SK-N-MC (cell line): Measurements from ENCODE around the gene FAM9C.
"Not testable (repeated sequence)": the region's sequence is repeated elsewhere in the genome, so short reads cannot be mapped to it uniquely, and the experiment has no call there.

ENCODE experiments used
- DNase-seq: peaks from one replicate; pipeline ENCODE4 v3.0.0-alpha.2; 2011; ENCODE audit warnings: low read depth, low spot score
- H3K27ac ChIP-seq: fragments of 200-600 bp; sonication (generic); 2 replicates; pipeline ENCODE4 v1.5.1; 2016; ENCODE audit warnings: mixed run types
- H3K36me3 ChIP-seq: fragments of 200-600 bp; sonication (generic); 2 replicates; pipeline ENCODE4 v1.6.1; 2017; ENCODE audit warnings: antibody characterized with exemption, low read length, mixed read lengths; ENCODE audit not compliant: insufficient read depth
- H3K4me3 ChIP-seq: fragments of 200-600 bp; sonication (generic); 2 replicates; pipeline ENCODE4 v1.5.1; 2016
- H3K9ac ChIP-seq: fragments of 200-600 bp; sonication (generic); 2 replicates; pipeline ENCODE4 v1.8.0; 2017; ENCODE audit warnings: mixed run types, mixed read lengths; ENCODE audit not compliant: insufficient read length
- H3K9me3 ChIP-seq: fragments of 200-600 bp; sonication (generic); 2 replicates; pipeline ENCODE4 v1.6.1; 2017; ENCODE audit warnings: low read depth, mild to moderate bottlenecking, antibody characterized with exemption, low read length, moderate library complexity, mixed read lengths
- EZH2 ChIP-seq: fragments of 200-600 bp; sonication (generic); IDR thresholded peaks from one replicate; pipeline ENCODE4 v1.6.1; 2017; ENCODE audit warnings: antibody characterized with exemption
- FOXP2 ChIP-seq: optimal IDR thresholded peaks from 2 replicates; pipeline ENCODE3; 2011; ENCODE audit warnings: mild to moderate bottlenecking, moderate library complexity; ENCODE audit not compliant: insufficient read depth; ENCODE audit errors: extremely low read length, control extremely low read depth
- POLR2AphosphoS5 ChIP-seq: IDR thresholded peaks from 2 replicates; pipeline ENCODE4 v1.6.1; 2012; ENCODE audit warnings: mild to moderate bottlenecking, low read depth, low read length, borderline replicate concordance

The FAM9C gene

GRCh38 chrX:13044441-13044840 lies at the start of gene FAM9C:
TSS of gene FAM9C (minus strand) at chrX:13044620. CDS start at chrX:13043789, 831 bp downstream.
- DNase-seq: no peak
- no peaks in the 10 kb centered on the region for H3K9me3 ChIP-seq
- H3K4me3 ChIP-seq: no peak within 1 kb of the TSS
- TF ChIP-seq FOXP2 (no peak), EZH2 (no peak), POLR2AphosphoS5 (no peak)
- H3K9ac ChIP-seq: no peak within 1 kb of the TSS
- H3K36me3 ChIP-seq: no peaks in the 10 kb centered on the region
- H3K27ac ChIP-seq: no peak within 1 kb of the TSS

GRCh38 chrX:13093529-13094140 lies 49.2 kb upstream of the FAM9C start:
- TF ChIP-seq POLR2AphosphoS5 (no peak), EZH2 (no peak), FOXP2 (no peak)
- Histone ChIP-seq H3K36me3 (no peaks in the 10 kb centered on the region), H3K27ac (no peak overlapping the region), H3K9ac (no peak overlapping the region), H3K9me3 (no peaks in the 10 kb centered on the region), H3K4me3 (no peak overlapping the region)
- no peak for DNase-seq

GRCh38 chrX:13092455-13092941 lies 48.1 kb upstream of the FAM9C start:
- no peak overlapping the region for H3K9ac ChIP-seq
- H3K36me3 ChIP-seq: no peaks in the 10 kb centered on the region
- H3K4me3 ChIP-seq: no peak overlapping the region
- no peaks in the 10 kb centered on the region for H3K9me3 ChIP-seq
- no peak for DNase-seq
- no peak for TF ChIP-seq POLR2AphosphoS5
- no peak for TF ChIP-seq EZH2
- no peak for TF ChIP-seq FOXP2
- H3K27ac ChIP-seq: no peak overlapping the region

GRCh38 chrX:13091111-13091765 lies 46.8 kb upstream of the FAM9C start:
- TF ChIP-seq EZH2 (no peak), POLR2AphosphoS5 (no peak), FOXP2 (no peak)
- no peak overlapping the region for H3K27ac ChIP-seq
- no peak overlapping the region for H3K9ac ChIP-seq
- H3K36me3 ChIP-seq: no peaks in the 10 kb centered on the region
- H3K4me3 ChIP-seq: no peak overlapping the region
- DNase-seq: no peak
- H3K9me3 ChIP-seq: no peaks in the 10 kb centered on the region

GRCh38 chrX:13090339-13091110 lies 46.1 kb upstream of the FAM9C start:
- TF ChIP-seq FOXP2 (no peak), POLR2AphosphoS5 (no peak), EZH2 (no peak)
- no peak overlapping the region for H3K9ac ChIP-seq
- H3K27ac ChIP-seq: no peak overlapping the region
- H3K4me3 ChIP-seq: no peak overlapping the region
- no peak for DNase-seq
- no peaks in the 10 kb centered on the region for H3K9me3 ChIP-seq
- no peaks in the 10 kb centered on the region for H3K36me3 ChIP-seq

- Histone ChIP-seq H3K36me3 (no peaks in the 10 kb centered on the region), H3K27ac (no peak overlapping the region), H3K9ac (no peak overlapping the region), H3K4me3 (no peak overlapping the region), H3K9me3 (no peaks in the 10 kb centered on the region)
- TF ChIP-seq EZH2 (no peak), FOXP2 (no peak), POLR2AphosphoS5 (no peak)
- DNase-seq: no peak
Observed at GRCh38 chrX:13090027-13090338, 45.6 kb upstream of the FAM9C start.

- H3K4me3 ChIP-seq: no peak overlapping the region
- no peak overlapping the region for H3K27ac ChIP-seq
- H3K9me3 ChIP-seq: no peaks in the 10 kb centered on the region
- H3K36me3 ChIP-seq: no peaks in the 10 kb centered on the region
- DNase-seq: no peak
- H3K9ac ChIP-seq: no peak overlapping the region
- TF ChIP-seq POLR2AphosphoS5: no peak
- TF ChIP-seq FOXP2: no peak
- no peak for TF ChIP-seq EZH2
Observed at GRCh38 chrX:13088156-13088487, 43.7 kb upstream of the FAM9C start.

GRCh38 chrX:13087322-13088155 lies 43.1 kb upstream of the FAM9C start:
- H3K9ac ChIP-seq: no peak overlapping the region
- no peak for TF ChIP-seq EZH2
- no peak for TF ChIP-seq FOXP2
- TF ChIP-seq POLR2AphosphoS5: no peak
- no peak overlapping the region for H3K27ac ChIP-seq
- no peaks in the 10 kb centered on the region for H3K9me3 ChIP-seq
- no peak for DNase-seq
- no peak overlapping the region for H3K4me3 ChIP-seq
- H3K36me3 ChIP-seq: no peaks in the 10 kb centered on the region

- not testable (repeated sequence) for H3K9ac ChIP-seq, H3K36me3 ChIP-seq, H3K27ac ChIP-seq, H3K9me3 ChIP-seq, H3K4me3 ChIP-seq, DNase-seq
Observed at GRCh38 chrX:13086793-13087321, 42.4 kb upstream of the FAM9C start.
